Fibroblast of lung (primary cell): ENCODE data around the gene B4GALT6.

Experiments
- EZH2 ChIP-seq: IDR thresholded peaks from 2 replicates; pipeline ENCODE4 v1.5.1; 2012; ENCODE audit warnings: low read length, control low read depth, mild to moderate bottlenecking; ENCODE audit errors: missing control alignments
- TF ChIP-seq, protein P1 (sequence below), 2 donors: IDR thresholded peaks in 1 of 2; conservative IDR thresholded peaks in 1 of 2; 1 replicate in 1 of 2; 2 replicates in 1 of 2; pipeline ENCODE4 v1.5.1; 2011 to 2012; ENCODE audit warnings: low read length in 2 of 2, control low read depth in 1 of 2, inconsistent platforms in 1 of 2, low read depth in 1 of 2, mild to moderate bottlenecking in 1 of 2

DNA sequence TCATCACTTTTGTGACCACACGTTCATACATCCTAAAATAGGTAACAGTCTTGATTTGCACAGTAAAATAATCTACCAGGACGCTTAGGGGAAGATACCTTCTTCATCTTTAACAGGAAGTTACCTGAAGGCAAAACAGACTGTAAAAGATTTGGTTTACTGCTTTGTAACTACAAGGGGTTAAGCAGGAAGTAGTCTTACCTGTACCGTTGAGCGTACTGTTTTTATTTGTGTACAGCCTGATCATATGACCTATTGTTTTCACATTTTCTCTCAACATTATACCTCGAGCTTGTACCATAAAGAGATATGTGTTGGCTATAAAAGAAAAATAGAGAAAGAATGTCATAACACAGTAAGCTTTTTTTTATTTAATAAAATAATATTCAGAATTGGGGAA lies 18.3 kb downstream of the B4GALT6 start:
- TF ChIP-seq EZH2 = no peak
- TF ChIP-seq, protein P1, sequence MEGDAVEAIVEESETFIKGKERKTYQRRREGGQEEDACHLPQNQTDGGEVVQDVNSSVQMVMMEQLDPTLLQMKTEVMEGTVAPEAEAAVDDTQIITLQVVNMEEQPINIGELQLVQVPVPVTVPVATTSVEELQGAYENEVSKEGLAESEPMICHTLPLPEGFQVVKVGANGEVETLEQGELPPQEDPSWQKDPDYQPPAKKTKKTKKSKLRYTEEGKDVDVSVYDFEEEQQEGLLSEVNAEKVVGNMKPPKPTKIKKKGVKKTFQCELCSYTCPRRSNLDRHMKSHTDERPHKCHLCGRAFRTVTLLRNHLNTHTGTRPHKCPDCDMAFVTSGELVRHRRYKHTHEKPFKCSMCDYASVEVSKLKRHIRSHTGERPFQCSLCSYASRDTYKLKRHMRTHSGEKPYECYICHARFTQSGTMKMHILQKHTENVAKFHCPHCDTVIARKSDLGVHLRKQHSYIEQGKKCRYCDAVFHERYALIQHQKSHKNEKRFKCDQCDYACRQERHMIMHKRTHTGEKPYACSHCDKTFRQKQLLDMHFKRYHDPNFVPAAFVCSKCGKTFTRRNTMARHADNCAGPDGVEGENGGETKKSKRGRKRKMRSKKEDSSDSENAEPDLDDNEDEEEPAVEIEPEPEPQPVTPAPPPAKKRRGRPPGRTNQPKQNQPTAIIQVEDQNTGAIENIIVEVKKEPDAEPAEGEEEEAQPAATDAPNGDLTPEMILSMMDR (conservative IDR thresholded peaks at IDR 0.05 in 1 of 2, IDR thresholded peaks at IDR 0.05 in 1 of 2; ENCODE audit: low read depth in 1 of 2, low read length in 2 of 2) = no peak
